ENCODE results near the gene TNFAIP8L2.
"Not testable (repeated sequence)": the region's sequence is repeated elsewhere in the genome, so short reads cannot be mapped to it uniquely, and the experiment has no call there.

Gene TNFAIP8L2

DNA sequence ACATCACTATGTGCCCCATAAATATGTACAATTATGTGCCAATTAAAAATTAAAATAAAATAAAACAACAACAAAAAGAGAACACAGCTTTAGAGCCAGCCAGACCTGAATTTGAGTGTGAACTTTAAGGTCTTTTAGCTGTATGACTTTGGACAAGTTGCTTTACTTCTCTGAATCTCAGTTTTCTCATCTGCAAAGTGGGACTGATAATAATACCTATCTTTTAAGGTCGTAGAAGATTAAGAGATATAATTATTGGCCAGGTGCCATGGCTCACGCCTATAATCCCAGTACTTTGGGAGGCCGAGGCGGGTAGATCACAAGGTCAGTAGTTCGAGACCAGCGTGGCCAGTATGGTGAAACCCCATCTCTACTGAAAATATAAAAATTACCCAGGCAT lies 36.9 kb downstream of the TNFAIP8L2 start:
- no peak for DNase-seq

- no peak for DNase-seq
Measured at GRCh38 chr1:151193856-151194255, 37.4 kb downstream of the TNFAIP8L2 start.

- DNase-seq, result not testable (repeated sequence)
Measured at GRCh38 chr1:151194894-151195594, 38.6 kb downstream of the TNFAIP8L2 start.

GRCh38 chr1:151196292-151196800 lies 39.9 kb downstream of the TNFAIP8L2 start:
- peak; percentile 69 for DNase-seq

DNA sequence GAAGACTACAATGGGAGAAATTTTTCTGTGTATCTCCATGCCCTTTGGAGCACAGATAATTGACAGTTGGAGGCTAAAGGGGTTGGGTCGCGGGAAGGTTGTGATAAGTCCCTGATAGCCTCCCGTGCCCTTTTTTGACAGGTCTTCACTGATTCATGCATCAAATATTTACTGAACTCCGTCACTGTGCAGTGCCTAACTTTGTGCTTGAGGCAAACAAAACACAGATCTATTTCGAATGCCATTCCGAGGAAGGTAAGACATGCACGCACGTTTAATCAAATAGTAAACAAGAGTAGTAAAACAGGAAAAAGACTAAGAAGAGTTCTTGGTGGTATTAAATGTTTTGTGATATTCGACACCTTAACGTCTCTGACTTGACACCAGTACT lies 41.4 kb downstream of the TNFAIP8L2 start:
- DNase-seq, result no peak

GRCh38 chr1:151198254-151199127 lies 42.0 kb downstream of the TNFAIP8L2 start, which contains the start of gene PIP5K1A:
Gene PIP5K1A (plus strand): TSS chr1:151198552. CDS start chr1:151198997, 445 bp downstream.
- DNase-seq, result peak; percentile 99

GRCh38 chr1:151199873-151200581 lies 43.6 kb downstream of the TNFAIP8L2 start:
- no peak for DNase-seq

- DNase-seq, result not testable (repeated sequence)
Measured at GRCh38 chr1:151205381-151205965, 49.0 kb downstream of the TNFAIP8L2 start.
